Gastrocnemius medialis (tissue), 4 donors: ENCODE measurements around the gene EHD3.

Experiments used
- CTCF ChIP-seq, 5 experiments: fragments of 450-650 bp in 3 of 5; fragments of 200-600 bp in 2 of 5; sonication (generic) in 2 of 5; IDR thresholded peaks in 4 of 5; conservative IDR thresholded peaks in 1 of 5; 1 replicate in 4 of 5; 2 replicates in 1 of 5; pipeline ENCODE4 v1.5.1; 2016 to 2019; ENCODE audit warnings: antibody characterized with exemption in 5 of 5, mild to moderate bottlenecking in 3 of 5, moderate library complexity in 3 of 5
- POLR2A ChIP-seq, 2 donors: fragments of 450-650 bp; IDR thresholded peaks; one replicate each; pipeline ENCODE4 v1.6.1; 2017; ENCODE audit warnings: antibody characterized with exemption in 2 of 2, mild to moderate bottlenecking in 2 of 2, moderate library complexity in 2 of 2

- TF ChIP-seq CTCF (IDR thresholded peaks at IDR 0.05 in 4 of 5, conservative IDR thresholded peaks at IDR 0.05 in 1 of 5), result no peak
- no peak for TF ChIP-seq POLR2A (IDR thresholded peaks at IDR 0.05)
Observed at GRCh38 chr2:31217465-31218200, 16.3 kb upstream of the EHD3 start, which contains the start of gene CAPN14.
